Nephron (organoid): ENCODE data around the gene CDCA3.

Experiments used
- H3K27ac Mint-ChIP-seq, 3 experiments: 2 replicates each; pipeline ENCODE4 v1.8.0; 2020; ENCODE audit warnings: mixed read lengths in 3 of 3, mild to moderate bottlenecking in 2 of 3, moderate library complexity in 1 of 3
- H3K27me3 Mint-ChIP-seq: 2 replicates; pipeline ENCODE4 v1.8.0; 2021; ENCODE audit warnings: low read depth, mild to moderate bottlenecking, moderate library complexity, mixed read lengths
- H3K36me3 Mint-ChIP-seq: 2 replicates; pipeline ENCODE4 v1.8.0; 2020; ENCODE audit warnings: low read depth, mixed read lengths
- H3K4me1 Mint-ChIP-seq: 2 replicates; pipeline ENCODE4 v1.8.0; 2020; ENCODE audit warnings: mixed read lengths
- H3K4me3 Mint-ChIP-seq, 3 experiments: 2 replicates each; pipeline ENCODE4 v1.8.0; 2020; ENCODE audit warnings: mild to moderate bottlenecking in 3 of 3, mixed read lengths in 3 of 3, moderate library complexity in 2 of 3
- H3K9me3 Mint-ChIP-seq: 2 replicates; pipeline ENCODE4 v1.8.0; 2020; ENCODE audit warnings: mixed read lengths
- CTCF ChIP-seq, 3 experiments: fragments of 200-600 bp; sonication (generic); IDR thresholded peaks; one replicate each; pipeline ENCODE4 v1.5.0; 2021; ENCODE audit warnings: antibody characterized with exemption in 3 of 3; ENCODE audit not compliant: unreplicated experiment in 3 of 3

The CDCA3 gene

GRCh38 chr12:6825398-6826124, 25.5 kb downstream of the CDCA3 start:
- peak; percentile 85 to 92 (median 90) for TF ChIP-seq CTCF (IDR thresholded peaks at IDR 0.05; ENCODE audit: unreplicated experiment in 3 of 3)
- H3K36me3 Mint-ChIP-seq, result peaks cover 4% of the 10 kb centered on the region
- H3K27me3 Mint-ChIP-seq, result peaks cover 3% of the 10 kb centered on the region
- peaks cover 54% of the 10 kb centered on the region for H3K4me1 Mint-ChIP-seq
- H3K27ac Mint-ChIP-seq, result peak overlapping the region; percentile 54 to 84 (median 73)
- H3K9me3 Mint-ChIP-seq, result no peaks in the 10 kb centered on the region
- H3K4me3 Mint-ChIP-seq, result peak overlapping the region; percentile 70 to 78 (median 73)

GRCh38 chr12:6824901-6825381, 26.1 kb downstream of the CDCA3 start:
- Mint-ChIP-seq H3K27me3 (peaks cover 3% of the 10 kb centered on the region), H3K4me3 (peak overlapping the region; percentile 22 to 78 (median 45)), H3K27ac (peak overlapping the region; percentile 54 to 84 (median 73)), H3K4me1 (peaks cover 56% of the 10 kb centered on the region), H3K36me3 (peaks cover 4% of the 10 kb centered on the region), H3K9me3 (no peaks in the 10 kb centered on the region)
- TF ChIP-seq CTCF (IDR thresholded peaks at IDR 0.05; ENCODE audit: unreplicated experiment in 3 of 3), result no peak

GRCh38 chr12:6824085-6824775, 26.9 kb downstream of the CDCA3 start:
- no peak for TF ChIP-seq CTCF (IDR thresholded peaks at IDR 0.05; ENCODE audit: unreplicated experiment in 3 of 3)

GRCh38 chr12:6823182-6824084, 27.7 kb downstream of the CDCA3 start:
- peak overlapping the region; percentile 70 to 85 (median 84) for H3K4me3 Mint-ChIP-seq
- H3K9me3 Mint-ChIP-seq, result no peaks in the 10 kb centered on the region
- H3K4me1 Mint-ChIP-seq, result peaks cover 63% of the 10 kb centered on the region
- peaks cover 4% of the 10 kb centered on the region for H3K36me3 Mint-ChIP-seq
- TF ChIP-seq CTCF (IDR thresholded peaks at IDR 0.05; ENCODE audit: unreplicated experiment in 3 of 3), result no peak
- H3K27me3 Mint-ChIP-seq, result peaks cover 2% of the 10 kb centered on the region
- peak overlapping the region; percentile 47 to 98 (median 64) for H3K27ac Mint-ChIP-seq

More at GRCh38 chr12:6824085-6824775, 26.9 kb downstream of the CDCA3 start:
- Mint-ChIP-seq H3K36me3 (peaks cover 4% of the 10 kb centered on the region), H3K9me3 (no peaks in the 10 kb centered on the region), H3K4me3 (peak overlapping the region; percentile 70 to 78 (median 76)), H3K27me3 (no peaks in the 10 kb centered on the region), H3K4me1 (peaks cover 60% of the 10 kb centered on the region), H3K27ac (peak overlapping the region; percentile 73 to 84 (median 84))

GRCh38 chr12:6822426-6823135, 28.5 kb downstream of the CDCA3 start:
- Mint-ChIP-seq H3K27me3 (peaks cover 4% of the 10 kb centered on the region), H3K9me3 (no peaks in the 10 kb centered on the region), H3K36me3 (peaks cover 4% of the 10 kb centered on the region), H3K27ac (peak overlapping the region; percentile 61 to 98 (median 69)), H3K4me1 (peaks cover 62% of the 10 kb centered on the region), H3K4me3 (peak overlapping the region; percentile 84 to 86 (median 85))
- TF ChIP-seq CTCF (IDR thresholded peaks at IDR 0.05; ENCODE audit: unreplicated experiment in 3 of 3), result no peak
